NCI-H2196 treated with DMSO at 0.1 percent for 48 hours (cell line): ENCODE data around the gene SZRD1.

Experiments used
- DNase-seq: peaks from one replicate; lab custom pipeline; 2025; ENCODE audit not compliant: unreplicated experiment; lab: John Stamatoyannopoulos, UW

SZRD1 gene

DNA sequence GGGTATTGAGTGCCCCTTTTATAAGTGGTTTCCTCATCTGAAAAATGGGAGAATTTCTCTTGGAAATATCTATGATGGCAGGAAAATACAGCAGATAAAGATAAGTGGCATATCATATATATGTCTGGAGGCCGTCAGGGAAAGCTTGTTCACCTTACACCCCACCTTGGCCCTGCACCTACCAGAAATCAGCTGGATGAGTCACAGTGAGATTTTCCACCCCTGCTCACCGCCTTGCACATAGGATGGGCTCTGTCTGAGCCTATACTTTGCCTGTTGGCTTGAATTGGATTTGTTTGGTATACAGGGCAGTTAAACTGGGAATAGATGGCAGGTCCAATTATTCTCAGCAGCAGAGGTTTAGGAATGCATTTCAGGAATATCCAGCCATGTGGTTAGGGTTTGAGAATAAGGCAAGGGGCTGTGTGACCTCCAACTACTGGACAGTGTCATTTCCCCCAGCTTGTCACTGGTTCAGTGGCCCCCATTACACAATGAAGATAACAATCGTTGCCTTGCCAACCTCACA, 70.0 kb downstream of the SZRD1 start, which contains the start of gene SPATA21:
Gene SPATA21, minus strand, starts transcription at position 479 of the 529 bp plus-strand sequence. CDS start 6,053 bp downstream, outside the sequence.
- no peak for DNase-seq

DNA sequence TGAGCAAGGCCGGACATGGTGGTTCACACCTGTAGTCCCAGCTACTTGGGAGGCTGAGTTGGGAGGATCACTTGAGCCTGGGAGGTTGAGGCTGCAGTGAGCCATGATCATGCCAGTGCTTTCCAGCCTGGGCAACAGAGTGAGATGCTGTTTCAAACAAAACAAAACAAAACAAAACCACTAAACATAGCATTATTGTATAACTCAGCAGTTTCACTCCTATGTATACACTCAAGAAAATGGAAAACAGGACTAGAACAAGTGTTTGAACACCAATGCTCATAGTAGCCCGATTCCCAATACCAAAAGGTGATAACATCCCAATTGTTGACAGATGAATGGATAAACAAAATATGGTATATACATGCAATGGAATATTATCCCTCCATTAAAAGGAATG, 71.5 kb downstream of the SZRD1 start:
- no peak for DNase-seq

DNA sequence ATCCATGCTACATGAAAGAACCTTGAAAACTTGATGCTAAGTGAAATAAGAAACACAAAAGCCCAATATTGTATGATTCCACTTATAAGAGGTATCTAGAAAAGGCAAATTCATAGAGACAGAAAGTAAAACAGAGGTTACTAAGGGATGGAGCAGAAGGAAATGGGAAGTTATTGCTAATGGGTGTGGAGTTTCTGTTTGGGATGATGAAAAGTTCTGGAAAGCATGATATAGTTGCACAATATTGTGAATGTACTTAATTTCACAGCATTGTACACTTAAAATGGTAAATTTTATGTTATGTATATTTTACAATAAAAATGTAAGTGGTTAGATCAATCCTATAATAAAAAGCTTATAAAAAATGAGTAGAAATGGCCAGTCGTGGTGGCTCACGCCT, 71.9 kb downstream of the SZRD1 start:
- DNase-seq, result no peak

DNA sequence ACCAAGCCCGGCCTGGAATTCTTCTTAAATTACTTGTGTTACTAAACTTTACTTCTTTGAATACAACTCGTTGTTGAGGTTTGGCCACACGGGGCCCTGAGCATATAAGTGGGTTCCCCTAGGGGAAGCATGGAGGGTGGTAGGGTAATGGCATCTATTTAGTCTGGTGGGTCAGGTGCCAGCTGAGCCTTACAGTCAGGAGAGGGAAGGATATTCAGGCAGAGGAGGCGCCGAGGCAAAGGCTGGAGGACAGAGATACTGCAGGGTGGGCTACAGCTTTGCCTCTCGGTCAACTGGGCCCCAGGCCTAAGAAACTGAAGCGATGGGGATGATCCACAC, 73.1 kb downstream of the SZRD1 start:
- no peak for DNase-seq

DNA sequence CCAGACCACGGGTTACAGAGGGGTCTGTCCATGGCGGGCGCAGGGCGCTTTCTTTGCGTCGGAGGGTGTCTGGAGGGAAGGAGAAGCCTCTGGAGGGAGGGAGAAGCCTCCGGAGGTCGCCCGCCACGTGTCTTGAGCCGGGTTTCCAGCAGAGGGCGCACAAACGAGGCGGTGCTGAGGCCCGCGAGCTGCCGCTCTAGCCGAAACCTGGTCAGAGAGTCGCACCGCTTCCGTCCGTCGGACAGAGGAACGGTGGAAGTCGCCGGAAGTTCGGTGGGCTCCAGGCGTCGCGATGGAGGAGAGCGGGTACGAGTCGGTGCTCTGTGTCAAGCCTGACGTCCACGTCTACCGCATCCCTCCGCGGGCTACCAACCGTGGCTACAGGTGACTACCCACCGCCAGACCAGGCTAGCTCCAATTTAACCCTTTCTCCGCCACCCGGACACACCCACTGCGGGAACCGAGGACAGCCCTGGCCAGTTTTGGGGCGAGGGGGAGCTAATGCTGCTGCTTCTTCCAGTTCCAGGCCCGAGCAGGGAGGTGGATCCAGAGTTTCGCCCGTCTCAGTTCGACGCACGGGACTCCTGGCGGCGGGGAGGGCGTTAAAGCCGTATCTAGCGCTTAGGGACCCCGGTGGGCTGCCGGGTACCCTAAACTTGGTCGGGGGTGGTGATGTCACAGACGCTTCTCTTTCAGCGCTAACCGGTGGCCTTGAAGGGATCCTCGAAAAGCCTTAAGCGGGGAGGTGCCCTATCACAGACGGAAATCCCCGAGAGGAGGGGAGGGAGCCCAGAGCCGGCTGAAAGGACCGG, 73.6 kb downstream of the SZRD1 start, which contains the start of gene NECAP2:
Gene NECAP2, plus strand, starts transcription at position 255 of the 812 bp plus-strand sequence. Its CDS starts 38 bp downstream, at position 293.
- DNase-seq, result peak; percentile 89

DNA sequence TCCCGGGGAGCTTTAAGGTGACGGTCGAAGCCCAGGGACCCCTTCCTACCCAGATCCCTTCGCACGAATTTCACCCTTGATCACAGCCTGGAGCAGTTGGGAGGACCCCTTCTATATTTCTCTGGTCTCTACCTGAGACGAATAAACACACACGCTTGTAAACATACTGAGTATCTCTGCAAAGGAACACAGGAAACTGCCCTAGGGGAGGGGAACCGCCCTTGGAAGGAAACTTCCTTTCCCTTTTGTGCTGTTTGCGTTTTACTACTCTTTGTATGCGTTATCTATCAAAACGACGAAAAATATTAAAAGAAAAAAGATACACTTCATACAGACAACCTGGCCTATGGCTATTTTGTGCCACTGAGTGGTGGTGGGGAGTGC, 74.2 kb downstream of the SZRD1 start:
- no peak for DNase-seq

DNA sequence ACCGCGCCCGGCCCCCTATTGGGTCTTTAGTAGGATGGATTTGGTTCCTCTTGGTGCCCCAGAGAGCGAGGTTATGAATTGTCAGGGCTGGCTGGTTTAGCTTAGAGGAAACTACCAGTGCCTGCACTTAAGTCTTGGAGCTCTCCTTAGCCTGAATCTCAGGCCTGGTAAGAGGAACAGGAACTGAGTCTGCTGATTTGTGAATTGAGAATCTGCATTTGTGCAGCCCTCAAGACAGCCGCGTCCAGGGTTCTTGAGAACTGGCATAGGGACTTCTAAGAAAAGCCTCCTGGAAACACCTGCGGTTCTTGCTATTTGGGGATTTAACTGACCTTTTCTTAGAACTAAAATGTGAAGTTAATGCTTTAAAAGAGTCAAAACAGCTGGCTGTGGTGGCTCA, 75.2 kb downstream of the SZRD1 start:
- DNase-seq, result no peak

DNA sequence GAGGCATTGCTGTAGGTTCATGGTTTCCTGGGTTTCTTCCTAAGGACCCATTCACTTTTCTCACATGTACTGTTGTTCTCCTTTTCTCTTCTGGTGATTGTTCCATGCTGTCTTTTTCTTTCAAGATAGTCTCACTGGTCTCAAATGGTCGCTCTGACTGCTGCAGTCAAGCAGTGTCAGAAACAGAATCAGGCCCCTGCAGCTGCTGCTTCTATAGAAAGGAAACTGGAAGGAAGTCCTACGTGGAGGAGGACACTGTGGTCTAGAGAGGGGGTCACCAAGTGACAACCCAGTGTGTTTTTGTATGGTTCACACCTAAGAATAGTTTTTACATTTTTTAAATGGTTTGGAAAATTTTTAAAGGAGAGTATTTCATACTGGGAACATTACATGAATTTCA, 75.9 kb downstream of the SZRD1 start:
- no peak for DNase-seq

DNA sequence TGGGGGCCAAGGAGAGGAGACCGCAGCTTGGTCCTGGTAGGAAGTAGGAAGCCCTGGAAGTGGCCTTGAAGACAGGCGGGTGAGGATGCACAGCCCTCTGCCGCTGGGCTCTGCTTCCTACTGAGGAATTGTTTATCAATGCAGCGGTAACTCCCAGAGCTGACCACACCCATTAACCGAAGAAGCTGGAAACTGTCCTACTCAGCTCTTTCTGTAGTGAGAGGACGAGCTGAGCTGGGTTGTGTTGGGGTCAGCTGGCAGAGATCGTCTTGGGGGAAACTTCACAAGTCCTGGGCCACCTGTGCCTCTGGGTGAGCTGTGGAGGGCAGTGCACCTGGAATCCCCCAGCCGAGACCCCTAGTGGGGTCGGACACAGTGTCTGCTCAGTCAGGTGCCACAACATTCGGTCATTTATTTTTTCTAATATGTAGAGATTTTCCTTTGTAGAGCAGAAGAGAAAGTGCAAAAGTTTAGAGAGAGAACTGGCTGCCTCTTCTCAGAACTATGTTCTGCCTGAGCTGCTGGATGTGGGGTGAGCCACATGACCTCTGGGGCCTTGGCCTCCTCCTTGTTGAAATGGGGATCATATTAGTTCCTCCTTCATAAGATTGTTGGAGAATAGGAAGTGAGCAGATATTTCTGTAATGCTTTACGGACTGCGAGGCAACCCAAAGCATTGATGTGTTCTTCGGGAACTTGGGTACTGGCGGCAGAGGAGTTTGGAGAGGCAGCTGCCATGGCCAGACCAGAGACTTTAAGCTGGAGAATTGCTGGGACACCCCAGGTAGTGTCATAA, 77.1 kb downstream of the SZRD1 start:
- DNase-seq, result no peak

DNA sequence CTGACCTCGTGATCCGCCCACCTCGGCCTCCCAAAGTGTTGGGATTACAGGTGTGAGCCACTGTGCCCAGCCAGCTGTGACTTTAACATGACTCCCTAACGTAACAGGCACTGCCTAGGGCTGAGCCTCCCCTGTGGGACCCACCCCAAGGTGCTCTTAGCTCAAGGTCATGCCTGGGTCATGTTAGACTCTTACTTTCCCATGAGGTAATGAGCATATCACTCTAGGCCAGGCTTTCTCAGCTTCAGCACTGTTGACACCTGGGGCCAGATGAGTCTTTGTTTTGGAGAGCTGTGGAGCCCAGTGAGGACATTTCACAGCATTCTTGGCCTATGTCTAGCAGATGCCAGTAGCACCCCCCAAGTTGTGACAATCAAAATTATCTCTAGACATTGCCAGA, 78.0 kb downstream of the SZRD1 start:
- no peak for DNase-seq

DNA sequence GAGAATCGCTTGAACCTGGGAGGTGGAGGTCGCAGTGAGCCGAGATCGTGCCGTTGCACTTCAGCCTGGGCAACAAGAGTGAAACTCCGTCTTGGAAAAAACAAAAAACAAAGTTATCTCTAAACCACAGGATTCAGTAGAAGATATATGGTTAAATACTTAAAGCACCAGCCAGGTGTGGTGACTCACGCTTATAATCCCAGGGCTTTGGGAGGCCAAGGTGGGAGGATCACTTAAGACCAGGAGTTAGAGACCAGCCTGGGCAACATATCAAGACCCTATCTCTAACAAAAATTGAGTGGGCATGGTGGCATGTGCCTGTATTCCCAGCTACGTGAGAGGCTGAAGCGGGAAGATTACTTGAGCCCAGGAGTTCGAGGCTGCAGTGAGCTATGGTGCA, 79.1 kb downstream of the SZRD1 start:
- DNase-seq, result no peak

DNA sequence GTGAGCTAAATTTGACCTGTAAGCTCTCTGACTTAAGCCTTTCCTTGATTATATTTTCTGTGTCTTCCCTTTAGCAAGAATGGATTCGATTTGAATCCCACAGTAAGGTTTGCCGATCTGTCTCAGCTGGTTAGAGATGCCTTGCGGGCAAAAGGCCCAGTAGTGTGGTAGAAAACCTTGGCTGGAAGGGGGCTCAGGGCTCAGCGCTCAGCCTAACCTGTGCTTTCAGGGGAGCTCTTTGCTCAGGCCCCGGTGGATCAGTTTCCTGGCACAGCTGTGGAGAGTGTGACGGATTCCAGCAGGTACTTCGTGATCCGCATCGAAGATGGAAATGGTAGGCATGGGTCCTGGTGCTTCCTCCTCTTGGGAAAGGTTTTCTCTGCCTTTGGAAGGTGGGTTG, 80.6 kb downstream of the SZRD1 start:
- no peak for DNase-seq
